Fibroblast of the conjunctiva (primary cell): Measurements from ENCODE around the gene DENR.
"Not testable (repeated sequence)": the region's sequence is repeated elsewhere in the genome, so short reads cannot be mapped to it uniquely, and the experiment has no call there.

Experiments
- DNase-seq: peaks from one replicate; pipeline ENCODE4 v3.0.0-alpha.2; 2010; ENCODE audit warnings: low read depth

Gene DENR

GRCh38 chr12:122752464-122753318, at the start of gene DENR:
Gene DENR (plus strand): TSS chr12:122752824. CDS start chr12:122753702, 878 bp downstream.
- peak; percentile 93 for DNase-seq

DNA sequence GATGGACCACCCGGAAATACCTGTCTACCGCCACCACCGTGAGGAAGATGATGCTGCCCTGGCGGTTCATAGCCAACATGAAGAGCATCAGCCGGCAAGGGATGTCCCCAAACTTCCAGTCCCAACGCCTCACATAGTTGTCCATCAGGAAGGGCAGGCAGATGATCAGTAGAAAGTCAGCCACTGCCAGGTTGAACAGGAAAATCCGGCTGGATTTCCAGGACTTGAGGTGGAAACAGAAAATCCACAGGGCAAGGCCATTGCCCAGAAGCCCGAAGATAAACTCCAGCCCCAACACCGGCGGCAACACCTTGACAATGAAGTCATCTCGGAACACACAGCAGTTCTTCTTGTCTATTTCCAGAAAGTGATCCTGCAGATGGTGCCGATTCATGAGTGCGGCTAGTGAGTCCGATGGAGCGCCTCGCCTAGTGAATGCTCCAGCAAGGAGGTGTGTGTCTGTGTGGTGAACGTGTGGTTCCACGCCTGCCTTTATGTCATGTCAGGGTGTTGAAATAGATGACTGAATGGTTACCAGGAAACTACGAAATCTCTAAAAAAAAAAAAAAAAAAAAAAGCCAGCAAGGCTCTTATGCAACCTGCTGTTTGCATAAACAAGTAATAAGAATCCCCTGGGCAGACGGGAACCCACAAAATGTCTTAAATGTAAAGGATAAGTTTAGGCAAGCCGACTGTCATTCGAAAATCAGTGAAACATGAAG, 49.6 kb upstream of the DENR start, which contains the start of gene HCAR2:
Gene HCAR2, minus strand, starts transcription at position 468 of the 722 bp plus-strand sequence. Its CDS starts 74 bp downstream, at position 394.
- DNase-seq = not testable (repeated sequence)

- not testable (repeated sequence) for DNase-seq
Observed at GRCh38 chr12:122703841-122704240, 48.8 kb upstream of the DENR start.

GRCh38 chr12:122709287-122709686, 43.3 kb upstream of the DENR start:
- not testable (repeated sequence) for DNase-seq

DNA sequence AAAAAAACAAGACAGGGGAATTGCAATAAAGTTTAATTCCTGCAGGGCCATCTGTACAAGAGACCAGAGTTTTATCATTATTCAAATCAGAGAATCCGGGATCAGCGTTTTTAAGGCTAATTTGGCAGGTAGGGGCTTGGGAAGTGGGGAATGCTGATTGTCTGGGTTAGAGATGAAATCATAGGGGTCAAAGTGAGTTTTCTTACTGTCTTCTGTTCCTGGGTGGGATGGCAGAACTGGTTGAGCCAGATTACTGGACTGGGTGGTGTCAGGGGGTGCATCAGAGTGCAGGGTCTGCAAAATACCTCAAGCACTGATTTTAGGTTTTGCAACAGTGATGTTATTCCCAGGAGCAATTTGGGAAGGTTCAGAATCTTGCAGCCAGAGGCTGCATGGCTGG, 42.3 kb upstream of the DENR start:
- DNase-seq = not testable (repeated sequence)

DNA sequence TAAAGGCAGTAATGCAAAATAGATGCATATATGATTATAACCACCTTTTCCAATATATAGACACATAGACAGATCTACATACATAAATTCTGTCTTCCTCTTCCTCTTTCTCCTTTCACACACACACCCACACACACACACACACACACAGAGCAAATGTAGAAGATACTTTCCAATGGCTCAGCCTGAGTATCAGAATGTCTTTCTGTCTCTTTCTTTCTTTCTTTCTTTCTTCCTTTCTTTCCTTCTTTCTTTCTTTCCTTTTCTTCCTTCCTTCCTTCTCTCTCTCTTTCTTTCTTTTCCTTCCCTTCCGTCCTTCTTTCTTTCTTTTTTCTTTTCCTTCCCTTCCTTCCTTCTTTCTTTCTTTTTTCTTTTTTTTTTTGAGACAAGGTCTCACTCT, 41.4 kb upstream of the DENR start:
- DNase-seq = not testable (repeated sequence)

DNA sequence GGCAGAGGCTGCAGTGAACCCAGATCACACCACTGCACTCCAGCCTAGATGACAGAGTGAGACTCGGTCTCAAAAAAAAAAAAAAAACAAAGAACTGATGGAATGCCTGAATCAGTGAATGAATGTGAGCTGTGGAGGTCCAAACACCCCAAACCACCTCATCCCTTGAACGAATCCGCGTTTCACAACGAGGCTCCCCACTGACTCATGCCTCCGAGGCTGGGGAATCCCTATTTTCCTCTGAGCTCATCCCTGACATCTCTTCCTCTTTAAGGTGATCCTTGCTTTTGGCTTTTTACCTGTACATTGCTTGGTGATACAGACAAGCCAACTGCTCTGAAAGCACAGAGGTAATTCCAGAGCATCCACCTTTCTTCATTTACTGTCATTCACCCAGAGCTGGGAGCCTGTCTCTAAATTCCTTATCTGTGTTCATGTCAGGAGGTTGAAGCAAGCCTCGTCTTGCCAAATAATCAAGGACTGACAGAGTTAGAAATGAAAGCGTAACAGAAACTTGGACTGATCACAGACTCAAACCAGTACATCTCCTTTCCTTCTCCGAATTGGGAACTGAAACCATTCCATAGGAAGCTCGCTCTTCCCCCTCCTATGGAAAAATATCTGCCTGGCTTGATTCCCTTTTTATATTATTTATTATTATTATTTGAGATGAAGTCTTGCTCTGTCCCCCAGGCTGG, 39.0 kb upstream of the DENR start:
- DNase-seq = not testable (repeated sequence)

GRCh38 chr12:122715211-122715610, 37.4 kb upstream of the DENR start:
- DNase-seq = not testable (repeated sequence)

DNA sequence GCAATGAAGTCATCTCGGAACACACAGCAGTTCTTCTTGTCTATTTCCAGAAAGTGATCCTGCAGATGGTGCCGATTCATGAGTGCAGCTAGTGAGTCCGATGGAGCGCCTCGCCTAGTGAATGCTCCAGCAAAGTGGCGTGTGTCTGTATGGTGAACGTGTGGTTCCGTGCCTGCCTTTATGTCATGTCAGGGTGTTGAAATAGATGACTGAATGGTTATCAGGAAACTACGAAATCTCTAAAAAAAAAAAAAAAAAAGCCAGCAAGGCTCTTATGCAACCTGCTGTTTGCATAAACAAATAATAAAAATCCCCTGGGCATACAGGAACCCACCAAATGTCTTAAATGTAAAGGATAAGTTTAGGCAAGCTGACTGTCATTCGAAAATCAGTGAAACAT, 36.0 kb upstream of the DENR start, which contains the start of gene HCAR3:
Gene HCAR3, minus strand, starts transcription at position 154 of the 400 bp plus-strand sequence. Its CDS starts 74 bp downstream, at position 80.
- DNase-seq = not testable (repeated sequence)

DNA sequence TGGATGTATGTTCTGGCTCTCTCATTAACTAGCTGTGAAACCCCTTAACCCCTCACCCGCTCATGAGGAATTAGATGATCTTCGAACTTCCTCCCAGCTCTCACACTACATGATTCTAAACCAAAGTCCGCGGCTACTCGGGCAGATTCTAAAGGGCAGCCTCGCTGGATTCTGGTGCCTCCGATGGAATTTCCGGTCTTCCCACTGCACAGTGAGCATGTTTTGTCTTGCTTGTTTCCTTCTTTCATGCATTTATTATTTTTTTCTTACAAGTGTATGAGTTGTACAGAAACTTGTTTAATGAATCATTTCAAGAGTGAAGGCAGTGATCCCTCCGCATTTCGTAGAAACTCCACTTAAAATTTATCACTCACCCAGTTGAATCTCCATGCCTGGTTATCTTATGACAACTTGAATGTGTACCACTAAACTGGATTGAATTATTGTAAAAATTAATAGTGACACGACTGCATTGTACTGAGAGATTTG, 31.5 kb upstream of the DENR start:
- no peak for DNase-seq

DNA sequence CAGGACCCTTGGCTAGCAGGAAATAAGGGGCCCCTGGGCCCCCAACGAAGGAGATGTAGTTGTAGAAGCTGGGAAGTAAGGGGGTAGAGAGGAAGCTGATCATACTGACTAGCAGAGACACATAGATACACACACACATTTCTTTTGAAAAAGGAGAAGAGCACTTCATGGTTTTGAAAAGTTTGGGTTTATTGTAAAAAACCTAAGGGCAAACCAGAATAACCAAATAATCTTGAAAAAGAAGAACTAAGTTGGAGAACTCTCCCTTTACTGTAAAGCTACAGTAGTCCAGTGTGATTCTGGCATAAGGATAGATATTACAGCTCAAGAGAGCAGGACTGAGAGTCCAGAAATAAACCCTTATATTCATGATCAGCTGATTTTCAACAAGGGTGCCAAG, 30.2 kb upstream of the DENR start:
- no peak for DNase-seq

DNA sequence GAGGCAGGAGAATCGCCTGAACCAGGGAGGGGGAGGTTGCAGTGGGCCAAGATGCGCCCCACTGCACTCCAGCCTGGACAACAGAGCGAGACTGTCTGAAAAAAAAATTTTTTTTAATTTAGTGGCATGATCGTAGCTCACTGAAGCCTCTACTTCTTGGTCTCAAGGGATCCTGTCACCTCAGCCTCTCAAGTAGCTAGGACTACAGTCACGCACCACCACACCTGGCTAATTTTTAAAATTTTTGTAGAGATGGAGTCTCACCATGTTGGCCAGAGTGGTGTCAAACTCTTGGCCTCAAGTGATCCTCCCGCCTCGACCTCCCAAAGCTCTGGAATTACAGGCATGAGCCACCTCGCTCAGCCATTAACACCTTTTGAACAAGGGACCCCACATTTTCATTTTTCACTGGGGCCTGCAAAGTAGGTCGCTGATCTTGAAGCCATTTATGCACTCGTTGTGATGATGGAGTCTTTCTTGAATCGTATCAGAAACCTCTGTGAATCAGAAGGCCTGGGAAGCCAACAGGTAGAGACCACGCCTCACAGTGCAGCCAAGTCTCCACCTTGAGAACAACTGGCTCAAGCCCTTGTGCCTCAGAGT, 27.9 kb upstream of the DENR start:
- no peak for DNase-seq

- no peak for DNase-seq
Observed at GRCh38 chr12:122725452-122726079, 27.1 kb upstream of the DENR start.

DNA sequence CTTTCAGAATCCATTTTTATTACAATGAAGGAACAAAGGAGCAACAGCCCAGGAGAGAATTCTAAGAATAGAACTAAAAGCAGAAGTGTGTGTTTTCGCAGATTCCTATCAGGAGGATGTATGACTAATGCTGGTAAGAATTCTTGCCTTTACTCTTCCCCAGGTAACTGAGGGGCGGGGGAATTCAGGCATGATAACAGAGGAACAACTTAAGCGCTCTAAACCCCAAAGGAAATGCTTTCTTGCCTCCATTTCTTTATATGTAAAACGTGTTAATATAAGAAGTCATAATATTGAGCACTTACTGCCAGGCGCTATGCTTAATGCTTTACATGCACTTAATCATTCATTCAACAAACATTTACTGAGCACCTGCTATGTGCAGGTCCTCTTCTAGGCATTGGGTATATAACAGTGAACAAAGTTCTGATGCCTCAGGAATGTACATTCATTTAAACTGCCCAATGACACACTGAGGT, 26.5 kb upstream of the DENR start:
- DNase-seq = no peak

GRCh38 chr12:122729583-122730214, 22.9 kb upstream of the DENR start:
- no peak for DNase-seq

GRCh38 chr12:122730215-122731014, 22.2 kb upstream of the DENR start, which contains the start of gene HCAR1:
Gene HCAR1 (minus strand): TSS chr12:122730844. CDS start chr12:122730339, 505 bp downstream.
- DNase-seq = no peak

- no peak for DNase-seq
Observed at GRCh38 chr12:122732170-122732569, 20.5 kb upstream of the DENR start.

- no peak for DNase-seq
Observed at GRCh38 chr12:122732611-122733010, 20.0 kb upstream of the DENR start.

GRCh38 chr12:122738571-122738970, 14.1 kb upstream of the DENR start:
- DNase-seq = no peak

DNA sequence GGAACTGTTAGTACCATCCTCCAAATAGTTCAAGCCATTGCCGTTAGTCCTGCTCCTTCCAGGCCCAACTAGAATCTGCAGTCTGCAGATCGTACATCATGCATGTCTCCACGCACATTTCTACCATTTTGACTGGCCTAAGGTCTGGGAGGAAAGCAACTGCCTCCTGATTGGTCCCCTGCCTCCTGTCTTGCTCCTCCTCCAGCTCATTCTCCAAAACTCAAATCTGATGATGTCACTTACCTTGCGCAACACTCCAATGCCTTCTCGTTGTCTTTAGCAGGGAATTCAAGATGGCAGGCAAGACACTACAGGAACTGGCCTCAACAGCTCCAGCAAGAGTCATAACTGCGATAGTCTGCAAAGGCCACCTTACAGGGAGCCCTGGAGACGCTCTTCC, 12.3 kb upstream of the DENR start:
- no peak for DNase-seq
